Cardiac atrium fibroblast (primary cell): Measurements from ENCODE around the gene PRKAB1. TPM values are rescaled to one million over a fixed set of nuclear protein-coding genes. Genes with fewer than 3 reads are reported as not detected.

ENCODE experiments used
- total RNA-seq: library from RNA; depleted of rRNA; stranded (reverse); fragments of >200 nt; gene quantifications from 2 replicates; pipeline ENCODE4 v1.2.3, GENCODE V29; 2015

PRKAB1 gene, protein sequence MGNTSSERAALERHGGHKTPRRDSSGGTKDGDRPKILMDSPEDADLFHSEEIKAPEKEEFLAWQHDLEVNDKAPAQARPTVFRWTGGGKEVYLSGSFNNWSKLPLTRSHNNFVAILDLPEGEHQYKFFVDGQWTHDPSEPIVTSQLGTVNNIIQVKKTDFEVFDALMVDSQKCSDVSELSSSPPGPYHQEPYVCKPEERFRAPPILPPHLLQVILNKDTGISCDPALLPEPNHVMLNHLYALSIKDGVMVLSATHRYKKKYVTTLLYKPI
- total RNA-seq = 9.9 and 24.0 TPM in 2 replicates

DNA sequence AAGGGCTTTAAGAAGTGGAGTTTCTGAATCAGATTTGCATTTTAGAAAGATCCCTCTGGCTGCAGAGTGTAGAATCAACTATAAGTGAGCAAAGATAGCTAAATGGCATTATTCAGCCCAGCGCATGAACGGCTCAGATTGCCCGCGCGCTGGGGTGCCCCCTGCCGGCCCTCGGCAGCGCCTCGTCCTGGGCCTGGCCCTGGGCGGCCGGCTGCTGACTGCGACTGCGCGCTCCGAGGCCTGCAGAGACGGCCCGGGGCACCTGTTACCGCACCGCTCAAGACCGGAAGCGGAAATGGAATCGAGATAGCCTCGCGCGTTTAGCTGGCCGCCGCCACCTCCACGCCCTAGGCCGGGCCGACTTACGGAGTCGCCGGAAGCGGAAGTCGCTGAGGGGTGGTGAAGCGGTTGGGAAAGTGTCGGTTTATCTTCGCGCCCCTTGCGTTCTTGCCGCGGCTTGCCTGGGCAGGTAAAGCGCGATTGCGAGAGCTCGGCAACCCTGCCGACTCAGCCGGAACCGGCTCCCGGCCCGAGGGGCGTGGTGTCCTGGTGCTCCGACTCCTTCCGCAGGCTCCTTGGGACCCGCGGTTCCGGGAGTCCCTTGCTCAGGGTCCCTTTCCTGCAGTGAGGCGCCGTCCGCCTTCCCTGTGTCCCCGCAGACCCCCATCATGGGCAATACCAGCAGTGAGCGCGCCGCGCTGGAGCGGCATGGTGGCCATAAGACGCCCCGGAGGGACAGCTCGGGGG is at the start of gene PRKAB1:
Gene PRKAB1, plus strand, starts transcription at position 557 of the 747 bp plus-strand sequence. Its CDS starts 112 bp downstream, at position 669.

Other genes starting within 250 kb of the PRKAB1 start
- 0.49 TPM in 1 of 2 replicates, not detected in the other for gene TMEM233, start 74.4 kb upstream of the PRKAB1 start, total RNA-seq
- 2.0 and 7.0 TPM in 2 replicates for gene CIT, start 209.2 kb downstream of the PRKAB1 start, total RNA-seq